Measurements from ENCODE around the gene SUPV3L1.

DNA sequence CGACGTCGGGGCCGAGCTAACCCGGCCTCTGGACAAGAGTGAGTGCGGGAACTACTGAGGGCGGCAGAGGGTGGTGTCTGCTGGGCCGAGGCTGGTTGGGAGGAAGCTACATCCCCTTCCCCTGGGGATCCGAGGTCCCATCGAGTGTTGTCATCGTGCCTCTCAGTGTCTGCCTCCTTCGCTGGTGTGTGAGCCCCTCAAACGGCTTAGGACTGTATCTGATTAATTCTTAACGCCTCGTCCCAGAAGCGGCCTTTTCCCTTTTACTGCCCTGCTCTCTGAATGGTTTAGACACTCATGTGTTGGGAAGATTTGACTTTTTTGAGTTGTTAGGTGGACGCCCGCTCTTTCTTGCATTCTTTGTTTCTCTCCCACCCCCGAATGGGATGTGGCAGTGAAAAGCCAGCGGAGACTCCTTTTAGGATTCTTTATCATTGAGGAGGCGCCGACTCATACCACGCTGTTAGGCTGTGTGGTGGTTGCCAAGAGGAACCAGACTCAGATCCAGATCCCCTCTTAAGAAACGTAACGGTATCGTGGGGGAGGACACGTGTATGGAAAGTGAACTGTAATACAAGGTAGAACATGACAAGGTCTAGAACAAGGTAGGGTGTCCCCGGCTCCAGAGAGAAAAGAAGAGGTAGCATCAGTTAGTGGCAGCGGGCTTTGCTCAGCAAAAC is 631 bp downstream of the SUPV3L1 start:
- TF ChIP-seq, protein P1, sequence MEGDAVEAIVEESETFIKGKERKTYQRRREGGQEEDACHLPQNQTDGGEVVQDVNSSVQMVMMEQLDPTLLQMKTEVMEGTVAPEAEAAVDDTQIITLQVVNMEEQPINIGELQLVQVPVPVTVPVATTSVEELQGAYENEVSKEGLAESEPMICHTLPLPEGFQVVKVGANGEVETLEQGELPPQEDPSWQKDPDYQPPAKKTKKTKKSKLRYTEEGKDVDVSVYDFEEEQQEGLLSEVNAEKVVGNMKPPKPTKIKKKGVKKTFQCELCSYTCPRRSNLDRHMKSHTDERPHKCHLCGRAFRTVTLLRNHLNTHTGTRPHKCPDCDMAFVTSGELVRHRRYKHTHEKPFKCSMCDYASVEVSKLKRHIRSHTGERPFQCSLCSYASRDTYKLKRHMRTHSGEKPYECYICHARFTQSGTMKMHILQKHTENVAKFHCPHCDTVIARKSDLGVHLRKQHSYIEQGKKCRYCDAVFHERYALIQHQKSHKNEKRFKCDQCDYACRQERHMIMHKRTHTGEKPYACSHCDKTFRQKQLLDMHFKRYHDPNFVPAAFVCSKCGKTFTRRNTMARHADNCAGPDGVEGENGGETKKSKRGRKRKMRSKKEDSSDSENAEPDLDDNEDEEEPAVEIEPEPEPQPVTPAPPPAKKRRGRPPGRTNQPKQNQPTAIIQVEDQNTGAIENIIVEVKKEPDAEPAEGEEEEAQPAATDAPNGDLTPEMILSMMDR (IDR thresholded peaks at IDR 0.05) = no peak
- no peak for TF ChIP-seq POLR2A (IDR thresholded peaks at IDR 0.05)

Measured in ovary (tissue), 3 donors.